Skeletal muscle satellite cell (primary cell): ENCODE results near the gene KAT6B.

Experiments
- H3K27me3 ChIP-seq: 2 replicates; pipeline ENCODE4 v1.7.0; 2013; ENCODE audit warnings: low read length; ENCODE audit not compliant: control insufficient read depth, insufficient read depth
- H3K36me3 ChIP-seq: 2 replicates; pipeline ENCODE4 v1.7.0; 2013; ENCODE audit warnings: mild to moderate bottlenecking, control low read depth, low read length; ENCODE audit not compliant: insufficient read depth
- H3K4me1 ChIP-seq: 2 replicates; pipeline ENCODE4 v1.7.0; 2013; ENCODE audit warnings: low read length; ENCODE audit not compliant: control insufficient read depth, insufficient read depth
- H3K4me2 ChIP-seq: 2 replicates; pipeline ENCODE4 v1.7.0; 2013; ENCODE audit warnings: mild to moderate bottlenecking, low read length
- H3K4me3 ChIP-seq: 2 replicates; pipeline ENCODE4 v1.7.0; 2013; ENCODE audit warnings: low read length
- H3K9ac ChIP-seq: 2 replicates; pipeline ENCODE4 v1.7.0; 2013; ENCODE audit warnings: mild to moderate bottlenecking, low read depth, low read length, moderate library complexity
- H3K9me3 ChIP-seq: replicated peaks from 2 replicates; pipeline ENCODE4 v1.7.0; 2013; ENCODE audit warnings: mild to moderate bottlenecking, control low read depth, low read length

KAT6B gene

DNA sequence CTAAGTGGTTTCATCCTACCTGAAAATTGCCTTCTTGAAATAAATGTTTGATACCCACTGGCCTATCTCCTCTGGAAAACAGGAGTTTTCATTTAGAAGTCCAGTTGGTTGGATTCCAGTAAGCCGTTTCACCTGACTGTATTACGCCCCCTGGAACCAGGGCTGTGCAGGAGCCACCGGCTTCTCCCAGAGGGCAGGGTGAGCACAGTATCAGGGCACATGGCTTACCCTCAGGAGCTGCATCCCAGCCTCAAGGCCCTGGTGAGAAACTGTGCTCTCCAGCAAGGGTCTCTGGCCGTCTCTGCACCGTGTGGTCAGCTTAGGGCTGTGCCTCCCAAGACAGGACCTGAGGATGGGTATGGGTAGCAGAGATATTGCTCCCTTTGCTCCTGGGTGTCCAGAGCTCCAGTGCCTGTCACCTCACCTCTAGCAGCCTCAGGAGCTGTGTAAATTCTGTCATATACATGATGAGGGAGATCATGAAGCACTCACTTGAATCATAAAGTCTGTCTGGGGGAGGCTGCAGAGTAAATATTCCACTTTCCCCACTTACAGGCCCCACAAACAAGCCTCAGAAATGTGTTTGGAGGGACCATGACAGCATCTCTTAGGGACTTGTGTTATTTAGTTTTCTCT, 175.4 kb downstream of the KAT6B start:
- no peak overlapping the region for H3K4me2 ChIP-seq
- no peak overlapping the region for H3K4me3 ChIP-seq
- no peaks in the 10 kb centered on the region for H3K9me3 ChIP-seq
- no peaks in the 10 kb centered on the region for H3K27me3 ChIP-seq
- no peak overlapping the region for H3K9ac ChIP-seq
- H3K4me1 ChIP-seq, result no peaks in the 10 kb centered on the region
- H3K36me3 ChIP-seq, result no peaks in the 10 kb centered on the region

DNA sequence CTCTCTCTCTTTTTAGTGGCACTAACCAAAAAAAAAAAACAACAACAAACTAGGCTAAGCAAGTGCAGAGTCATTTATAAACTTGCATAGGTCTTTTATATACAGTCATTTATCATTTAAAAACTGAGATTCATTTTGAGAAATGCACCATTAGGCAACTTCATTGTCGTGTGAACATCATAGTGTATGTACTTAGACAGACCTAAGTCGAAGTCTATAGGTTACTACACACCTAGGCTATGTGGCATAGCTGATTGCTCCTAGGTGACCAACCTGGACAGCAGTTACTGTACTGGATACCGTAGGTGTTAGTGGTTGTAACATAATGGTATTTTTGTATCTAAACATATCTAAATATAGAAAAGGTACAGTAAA, 175.9 kb downstream of the KAT6B start:
- no peak overlapping the region for H3K9ac ChIP-seq
- no peak overlapping the region for H3K4me3 ChIP-seq
- no peaks in the 10 kb centered on the region for H3K36me3 ChIP-seq
- no peaks in the 10 kb centered on the region for H3K4me1 ChIP-seq
- no peaks in the 10 kb centered on the region for H3K27me3 ChIP-seq
- H3K9me3 ChIP-seq, result no peaks in the 10 kb centered on the region
- H3K4me2 ChIP-seq, result no peak overlapping the region

DNA sequence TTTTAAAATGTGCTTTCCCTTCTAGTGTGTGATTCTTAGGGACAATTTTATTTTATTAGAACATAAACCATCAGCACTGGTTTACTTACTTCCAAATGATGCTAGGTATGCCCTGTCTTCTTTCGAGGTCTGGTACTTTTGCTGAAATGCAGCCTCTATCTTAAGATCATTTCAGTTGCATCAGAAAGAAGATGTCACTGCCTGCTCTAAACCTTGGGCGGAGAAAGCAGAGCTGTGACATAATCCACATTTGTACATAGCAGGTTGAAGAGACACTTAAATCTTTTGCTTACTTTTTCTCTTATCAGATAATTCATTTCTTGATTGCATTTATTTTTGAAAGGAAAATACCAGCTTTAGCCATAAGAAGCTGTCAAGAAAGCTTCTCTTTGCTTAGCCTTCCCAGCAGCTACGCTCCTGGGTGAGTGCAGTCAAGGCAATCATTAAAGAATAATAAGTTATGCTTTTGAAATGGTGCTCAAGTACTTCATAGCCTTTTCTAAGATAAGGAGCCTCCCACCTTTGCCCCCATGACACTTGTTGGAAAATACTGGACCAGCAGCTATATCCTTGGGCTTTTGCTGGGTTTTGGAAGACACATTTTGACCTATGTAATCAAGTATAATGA, 176.7 kb downstream of the KAT6B start:
- Histone ChIP-seq H3K9ac (no peak overlapping the region), H3K36me3 (no peaks in the 10 kb centered on the region), H3K9me3 (no peaks in the 10 kb centered on the region), H3K4me1 (no peaks in the 10 kb centered on the region), H3K27me3 (no peaks in the 10 kb centered on the region), H3K4me2 (no peak overlapping the region), H3K4me3 (no peak overlapping the region)

DNA sequence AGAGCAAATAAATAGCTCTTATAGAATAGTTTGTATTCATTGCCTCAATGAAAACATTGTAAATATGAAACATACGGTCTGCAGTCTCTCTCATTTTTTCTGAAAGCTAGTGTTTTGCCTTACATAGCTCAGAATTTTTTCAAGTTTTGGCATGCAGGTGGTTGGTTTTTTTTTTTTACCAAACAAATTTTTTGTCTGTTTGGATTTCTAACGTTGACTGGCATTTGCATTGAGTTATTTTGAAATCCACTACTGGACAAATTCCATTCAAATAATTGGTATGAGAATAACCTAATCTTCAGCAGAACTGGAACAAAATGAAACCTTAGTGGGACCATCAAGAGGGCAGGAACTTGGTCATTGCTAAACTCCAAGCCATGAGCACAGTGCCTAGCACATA, 177.5 kb downstream of the KAT6B start:
- Histone ChIP-seq H3K4me2 (no peak overlapping the region), H3K9ac (no peak overlapping the region), H3K9me3 (no peaks in the 10 kb centered on the region), H3K4me3 (no peak overlapping the region), H3K27me3 (no peaks in the 10 kb centered on the region), H3K36me3 (no peaks in the 10 kb centered on the region), H3K4me1 (no peaks in the 10 kb centered on the region)

DNA sequence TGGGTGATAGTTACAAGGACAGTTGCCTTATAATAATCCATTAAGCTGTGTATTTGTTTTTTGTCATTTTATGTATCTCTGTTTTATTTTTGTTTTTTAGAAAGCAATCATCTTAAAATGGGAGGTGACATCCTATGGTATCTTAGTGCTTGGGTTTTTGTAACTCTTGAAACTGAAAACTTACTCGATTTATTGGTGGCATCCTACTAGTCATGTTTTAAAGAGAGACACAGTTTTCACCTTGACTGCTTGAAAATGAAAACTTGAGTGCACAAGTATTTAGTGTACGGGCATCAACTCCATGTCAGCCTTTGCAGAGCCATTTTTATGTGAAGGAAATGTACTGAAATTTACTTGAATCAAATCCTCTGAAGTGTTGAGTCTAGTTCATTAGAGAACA, 181.2 kb downstream of the KAT6B start:
- Histone ChIP-seq H3K36me3 (peaks cover under 1% of the 10 kb centered on the region), H3K9ac (no peak overlapping the region), H3K4me3 (no peak overlapping the region), H3K9me3 (no peaks in the 10 kb centered on the region), H3K4me1 (no peaks in the 10 kb centered on the region), H3K4me2 (no peak overlapping the region), H3K27me3 (no peaks in the 10 kb centered on the region)

DNA sequence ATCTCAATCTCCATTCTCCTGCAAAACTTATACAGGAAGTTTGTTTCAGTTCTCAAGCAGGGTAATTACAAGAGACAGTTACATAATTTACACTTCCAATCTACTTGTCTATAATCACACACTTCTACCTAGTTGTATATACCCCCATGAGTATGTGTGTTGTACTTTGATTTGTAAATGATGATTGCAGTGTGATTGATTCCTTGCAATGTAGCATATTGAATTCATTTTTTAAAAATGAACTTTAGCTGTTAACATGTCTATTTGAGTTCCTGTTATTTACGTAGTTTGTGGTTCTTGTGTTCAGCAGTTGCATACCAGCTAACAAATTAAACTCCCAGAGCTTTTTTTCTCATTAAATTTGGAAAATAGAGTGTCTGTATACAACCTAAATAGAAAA, 182.6 kb downstream of the KAT6B start:
- Histone ChIP-seq H3K4me1 (no peaks in the 10 kb centered on the region), H3K4me3 (no peak overlapping the region), H3K36me3 (peaks cover 4% of the 10 kb centered on the region), H3K27me3 (no peaks in the 10 kb centered on the region), H3K9ac (no peak overlapping the region), H3K4me2 (no peak overlapping the region), H3K9me3 (no peaks in the 10 kb centered on the region)

DNA sequence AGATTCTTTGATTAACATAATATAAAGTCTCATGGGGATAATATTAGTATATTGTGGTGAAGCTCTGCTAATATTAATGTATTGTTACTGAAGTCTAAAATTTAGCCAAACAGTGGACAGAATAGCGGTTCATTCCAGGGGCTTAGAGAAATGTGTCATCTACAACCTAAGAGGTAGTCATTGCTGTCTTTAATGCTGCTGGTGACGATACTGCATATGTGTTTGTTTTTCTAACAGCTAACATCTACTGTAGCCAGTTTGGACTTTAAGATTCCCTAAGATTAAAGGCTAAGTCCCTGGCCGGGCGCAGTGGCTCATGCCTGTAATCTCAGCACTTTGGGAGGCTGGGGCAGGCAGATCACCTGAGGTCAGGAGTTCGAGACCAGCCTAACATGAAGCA, 183.0 kb downstream of the KAT6B start:
- Histone ChIP-seq H3K36me3 (peaks cover 4% of the 10 kb centered on the region), H3K9me3 (no peaks in the 10 kb centered on the region), H3K4me2 (no peak overlapping the region), H3K27me3 (no peaks in the 10 kb centered on the region), H3K9ac (no peak overlapping the region), H3K4me1 (no peaks in the 10 kb centered on the region), H3K4me3 (no peak overlapping the region)

DNA sequence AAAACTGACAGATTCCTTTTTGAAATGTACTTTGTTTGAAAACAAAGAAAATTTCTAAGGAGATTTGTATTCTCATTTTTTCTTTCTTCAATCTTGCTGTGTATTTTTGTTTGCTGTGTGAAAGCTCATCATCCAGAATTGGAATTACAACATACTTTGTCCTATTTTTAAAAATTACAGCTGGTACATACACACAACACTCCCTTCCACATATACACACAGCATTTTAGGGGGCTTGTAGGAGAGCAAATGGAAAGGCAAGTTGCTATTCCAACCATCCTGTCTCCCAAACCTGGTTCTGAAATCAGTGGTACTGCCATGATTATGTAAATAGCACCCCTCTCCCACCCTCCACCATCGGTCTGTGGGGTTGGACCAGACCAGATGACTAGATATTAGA, 184.0 kb downstream of the KAT6B start:
- Histone ChIP-seq H3K4me2 (no peak overlapping the region), H3K4me3 (no peak overlapping the region), H3K9ac (no peak overlapping the region), H3K4me1 (no peaks in the 10 kb centered on the region), H3K36me3 (peaks cover 4% of the 10 kb centered on the region), H3K9me3 (no peaks in the 10 kb centered on the region), H3K27me3 (no peaks in the 10 kb centered on the region)

DNA sequence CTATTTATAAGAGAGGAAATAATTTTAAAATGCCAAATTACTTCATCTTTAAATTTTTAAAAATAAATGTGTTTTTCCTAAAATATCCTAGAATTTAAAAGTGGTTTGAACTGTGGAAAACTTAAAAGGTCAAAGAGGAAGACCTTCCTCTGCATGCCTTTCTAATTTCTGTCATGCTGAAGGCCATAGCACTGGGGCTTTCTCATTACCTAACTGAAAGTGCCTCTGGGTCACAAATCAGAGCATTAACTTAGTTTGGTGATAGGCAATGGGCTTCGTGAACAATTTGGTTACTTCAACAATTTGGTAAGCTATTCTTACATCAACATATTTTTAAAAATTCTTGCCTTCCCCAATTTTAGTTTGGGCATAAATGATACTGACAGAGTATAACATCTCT, 184.8 kb downstream of the KAT6B start:
- Histone ChIP-seq H3K9me3 (no peaks in the 10 kb centered on the region), H3K4me1 (no peaks in the 10 kb centered on the region)

DNA sequence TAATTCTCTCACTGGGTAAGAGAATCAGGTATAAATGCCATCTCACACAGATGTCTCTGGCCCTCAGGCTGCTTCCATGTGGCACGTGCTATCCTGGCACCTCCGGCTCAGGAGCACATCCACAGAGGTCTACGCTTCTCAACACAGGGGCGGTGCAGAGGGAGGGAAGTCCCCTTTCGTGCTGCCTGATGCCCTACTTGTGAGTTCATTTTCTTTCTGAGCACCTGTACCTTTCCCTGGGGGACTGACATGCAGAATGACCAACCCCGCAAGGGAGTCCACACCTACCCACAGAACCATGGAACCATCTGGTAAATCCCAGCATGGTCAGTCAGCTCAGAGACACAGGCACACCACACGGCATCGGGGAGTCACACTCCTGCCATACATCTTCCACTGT, 186.1 kb downstream of the KAT6B start:
- Histone ChIP-seq H3K4me1 (no peaks in the 10 kb centered on the region), H3K27me3 (no peaks in the 10 kb centered on the region), H3K9ac (no peak overlapping the region)

More for the DNA sequence above, 184.8 kb downstream of the KAT6B start:
- no peak overlapping the region for H3K4me2 ChIP-seq
- H3K36me3 ChIP-seq, result peaks cover 4% of the 10 kb centered on the region
- H3K9ac ChIP-seq, result no peak overlapping the region
- no peak overlapping the region for H3K4me3 ChIP-seq
- no peaks in the 10 kb centered on the region for H3K27me3 ChIP-seq

DNA sequence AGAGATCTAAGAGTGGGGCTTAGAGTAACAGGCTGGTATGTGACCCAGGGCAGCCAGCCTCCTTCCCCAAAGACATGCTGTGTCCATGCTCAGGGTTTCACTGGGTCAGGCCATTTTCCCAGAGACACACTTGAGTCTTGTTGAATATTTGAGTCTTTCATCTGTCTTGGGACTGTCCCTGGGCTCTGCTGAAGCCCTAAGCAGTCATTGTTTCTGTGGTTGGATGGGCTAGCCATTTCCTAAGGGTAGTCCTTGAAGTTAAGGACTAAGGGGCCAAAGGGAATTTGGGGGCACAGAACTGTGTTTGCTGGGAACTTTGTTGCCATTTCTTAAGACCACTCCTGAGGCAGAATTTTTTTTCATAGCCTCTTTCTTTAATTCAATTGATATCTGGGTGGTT, 186.6 kb downstream of the KAT6B start:
- Histone ChIP-seq H3K4me1 (no peaks in the 10 kb centered on the region), H3K9me3 (no peaks in the 10 kb centered on the region), H3K27me3 (no peaks in the 10 kb centered on the region), H3K4me3 (no peak overlapping the region), H3K9ac (no peak overlapping the region), H3K36me3 (peaks cover 4% of the 10 kb centered on the region), H3K4me2 (no peak overlapping the region)

More for the DNA sequence above, 186.1 kb downstream of the KAT6B start:
- no peak overlapping the region for H3K4me2 ChIP-seq
- H3K9me3 ChIP-seq, result no peaks in the 10 kb centered on the region
- H3K4me3 ChIP-seq, result no peak overlapping the region
- H3K36me3 ChIP-seq, result peaks cover 4% of the 10 kb centered on the region

DNA sequence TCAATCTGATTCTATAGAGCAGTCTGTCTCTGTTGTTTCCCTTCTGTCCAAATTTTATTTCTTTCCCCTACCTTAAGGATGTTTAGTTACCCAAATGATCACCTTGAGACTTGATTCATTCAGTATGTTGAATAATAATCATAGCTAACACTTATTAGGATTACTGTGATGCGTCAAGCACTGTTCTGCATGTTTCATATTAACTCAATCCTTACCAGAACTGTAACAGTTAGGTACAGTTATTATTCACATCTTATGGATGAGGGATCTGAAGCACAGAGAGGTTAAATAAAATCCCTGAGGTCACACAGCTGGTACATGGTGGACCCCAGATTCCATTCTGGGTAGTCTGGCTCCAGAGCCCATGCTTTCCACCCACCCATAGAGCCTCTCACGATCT, 187.1 kb downstream of the KAT6B start:
- Histone ChIP-seq H3K9me3 (no peaks in the 10 kb centered on the region), H3K4me3 (no peak overlapping the region), H3K9ac (no peak overlapping the region), H3K4me2 (no peak overlapping the region), H3K27me3 (no peaks in the 10 kb centered on the region), H3K36me3 (peaks cover 4% of the 10 kb centered on the region), H3K4me1 (no peaks in the 10 kb centered on the region)
